ENCODE results near the gene SRCAP.

SRCAP gene

DNA sequence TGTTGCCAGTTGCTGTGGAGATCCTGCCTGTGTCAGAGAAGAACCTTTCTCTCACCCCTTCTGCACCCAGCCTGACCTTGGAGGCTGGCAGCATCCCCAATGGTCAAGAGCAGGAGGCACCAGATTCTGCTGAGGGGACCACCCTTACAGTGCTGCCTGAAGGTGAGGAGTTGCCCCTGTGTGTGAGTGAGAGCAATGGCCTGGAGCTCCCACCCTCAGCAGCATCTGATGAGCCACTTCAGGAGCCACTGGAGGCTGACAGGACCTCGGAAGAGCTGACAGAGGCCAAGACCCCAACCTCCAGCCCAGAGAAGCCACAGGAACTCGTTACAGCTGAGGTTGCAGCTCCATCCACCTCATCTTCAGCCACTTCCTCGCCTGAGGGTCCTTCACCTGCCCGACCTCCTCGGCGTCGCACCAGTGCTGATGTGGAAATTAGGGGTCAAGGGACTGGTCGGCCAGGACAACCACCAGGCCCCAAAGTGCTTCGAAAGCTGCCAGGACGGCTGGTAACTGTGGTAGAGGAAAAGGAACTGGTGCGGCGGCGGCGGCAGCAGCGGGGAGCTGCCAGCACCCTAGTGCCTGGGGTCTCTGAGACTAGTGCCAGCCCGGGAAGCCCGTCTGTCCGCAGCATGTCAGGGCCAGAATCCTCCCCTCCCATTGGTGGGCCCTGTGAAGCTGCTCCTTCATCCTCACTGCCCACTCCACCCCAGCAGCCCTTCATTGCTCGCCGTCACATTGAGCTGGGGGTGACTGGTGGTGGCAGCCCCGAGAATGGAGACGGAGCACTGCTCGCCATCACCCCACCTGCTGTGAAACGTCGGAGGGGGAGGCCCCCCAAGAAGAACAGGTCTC is 39.0 kb downstream of the SRCAP start:
- DNase-seq, result no peak

GRCh38 chr16:30738984-30739951 is 40.3 kb downstream of the SRCAP start:
- no peak for DNase-seq

DNA sequence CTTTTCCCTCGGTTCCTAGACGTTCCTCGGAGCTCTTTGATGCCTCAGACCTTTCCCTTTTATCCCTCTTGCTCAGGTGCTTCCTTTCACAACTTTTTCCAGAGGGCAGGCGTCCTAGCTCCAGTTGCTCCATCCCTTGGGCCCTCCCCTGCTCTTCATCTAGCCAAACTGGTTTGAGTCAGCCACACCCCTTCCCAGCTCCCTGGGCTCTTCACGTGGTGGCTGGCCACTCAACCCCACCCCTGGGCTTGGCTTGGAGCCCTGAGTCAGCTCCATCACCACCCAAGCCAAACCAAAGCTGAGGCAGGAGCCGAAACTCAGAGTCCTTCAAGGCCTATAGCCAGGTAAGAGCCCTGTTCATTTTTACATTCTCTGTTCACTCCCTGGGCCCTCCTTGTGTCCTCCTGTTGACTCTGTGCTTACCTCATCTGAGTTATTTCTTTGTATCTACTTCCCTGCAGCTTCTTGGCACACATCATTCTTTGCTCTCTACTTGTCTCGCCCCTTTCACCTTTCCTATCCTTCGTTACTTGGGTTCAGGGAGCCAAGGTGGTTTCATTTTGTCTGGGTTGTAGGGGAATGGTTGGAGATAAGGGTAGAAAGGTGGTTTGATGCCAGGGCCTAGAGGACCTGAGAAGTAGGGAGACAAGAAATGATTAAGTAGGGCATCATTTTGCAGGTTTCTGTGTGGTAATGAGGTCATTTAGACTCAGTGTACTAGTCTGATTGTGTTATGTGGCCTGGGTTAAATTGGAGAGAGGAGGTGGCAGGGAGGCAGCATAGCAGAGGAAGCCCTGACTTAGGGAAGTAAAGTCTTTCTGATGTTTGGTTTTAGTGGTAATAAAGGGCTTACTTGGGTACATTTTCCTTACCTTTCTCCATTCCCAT is 41.6 kb downstream of the SRCAP start:
- no peak for DNase-seq

GRCh38 chr16:30741461-30741914 is 42.5 kb downstream of the SRCAP start:
- no peak for DNase-seq

- no peak for DNase-seq
Observed at GRCh38 chr16:30743716-30744115, 44.7 kb downstream of the SRCAP start.

DNA sequence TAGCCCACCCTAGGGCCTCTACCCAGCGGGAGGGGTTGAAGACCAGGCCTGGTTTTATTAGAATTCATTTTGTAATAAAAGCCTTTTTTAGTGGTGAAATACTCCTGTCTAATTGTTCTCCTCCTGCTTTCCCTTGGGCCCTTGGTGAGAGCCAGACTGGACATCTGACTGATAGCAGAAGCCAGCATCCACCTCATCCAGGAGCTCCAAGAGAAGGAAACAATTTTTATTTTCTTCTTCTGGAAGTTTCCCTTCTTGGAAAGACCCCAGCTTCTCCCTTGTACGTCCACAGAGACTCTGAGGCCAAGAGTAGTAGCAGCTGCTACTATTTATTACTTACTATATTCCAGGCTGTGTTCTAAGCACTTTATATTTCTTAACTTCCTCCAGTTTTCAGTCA is 45.2 kb downstream of the SRCAP start:
- DNase-seq, result no peak

DNA sequence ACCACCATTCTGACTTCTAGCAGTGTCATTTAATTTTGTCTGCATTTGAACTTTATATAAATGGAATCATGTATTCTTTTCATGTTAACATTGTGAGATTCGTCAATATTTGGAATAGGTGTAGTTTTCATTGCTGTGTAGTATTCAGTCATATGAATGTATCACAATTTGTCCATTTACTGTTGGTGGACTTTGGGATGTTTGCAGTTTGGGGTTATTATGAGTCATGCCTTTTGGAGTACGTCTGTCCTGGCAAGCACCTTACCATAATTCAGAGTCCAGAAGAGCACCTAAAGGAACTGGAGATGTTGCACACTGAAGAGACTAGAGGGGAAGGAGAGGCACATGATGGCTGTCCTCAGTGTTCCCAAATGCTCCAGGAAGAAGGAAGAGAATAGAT is 46.1 kb downstream of the SRCAP start:
- DNase-seq, result no peak

- no peak for DNase-seq
Observed at GRCh38 chr16:30746638-30747175, 47.7 kb downstream of the SRCAP start.

DNA sequence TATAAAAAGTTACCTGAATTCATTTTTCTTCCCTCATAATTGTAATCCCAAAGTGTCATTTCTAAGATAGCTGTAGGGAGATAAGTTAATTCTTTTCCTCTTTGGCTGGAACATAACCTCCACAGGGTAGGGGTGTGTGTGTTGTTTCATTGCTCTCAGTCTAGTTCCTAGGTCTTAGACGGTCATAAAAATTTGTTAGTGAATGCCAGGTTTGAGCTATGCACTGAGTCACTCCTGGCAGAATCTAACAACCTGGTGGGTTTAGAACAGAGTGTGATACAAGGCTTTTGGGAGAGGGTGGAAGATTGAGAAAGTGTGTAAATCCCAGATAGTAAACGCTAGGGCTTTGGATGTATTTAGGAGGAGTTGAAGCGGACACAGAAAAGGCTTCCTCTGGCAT is 48.4 kb downstream of the SRCAP start:
- DNase-seq, result no peak

DNA sequence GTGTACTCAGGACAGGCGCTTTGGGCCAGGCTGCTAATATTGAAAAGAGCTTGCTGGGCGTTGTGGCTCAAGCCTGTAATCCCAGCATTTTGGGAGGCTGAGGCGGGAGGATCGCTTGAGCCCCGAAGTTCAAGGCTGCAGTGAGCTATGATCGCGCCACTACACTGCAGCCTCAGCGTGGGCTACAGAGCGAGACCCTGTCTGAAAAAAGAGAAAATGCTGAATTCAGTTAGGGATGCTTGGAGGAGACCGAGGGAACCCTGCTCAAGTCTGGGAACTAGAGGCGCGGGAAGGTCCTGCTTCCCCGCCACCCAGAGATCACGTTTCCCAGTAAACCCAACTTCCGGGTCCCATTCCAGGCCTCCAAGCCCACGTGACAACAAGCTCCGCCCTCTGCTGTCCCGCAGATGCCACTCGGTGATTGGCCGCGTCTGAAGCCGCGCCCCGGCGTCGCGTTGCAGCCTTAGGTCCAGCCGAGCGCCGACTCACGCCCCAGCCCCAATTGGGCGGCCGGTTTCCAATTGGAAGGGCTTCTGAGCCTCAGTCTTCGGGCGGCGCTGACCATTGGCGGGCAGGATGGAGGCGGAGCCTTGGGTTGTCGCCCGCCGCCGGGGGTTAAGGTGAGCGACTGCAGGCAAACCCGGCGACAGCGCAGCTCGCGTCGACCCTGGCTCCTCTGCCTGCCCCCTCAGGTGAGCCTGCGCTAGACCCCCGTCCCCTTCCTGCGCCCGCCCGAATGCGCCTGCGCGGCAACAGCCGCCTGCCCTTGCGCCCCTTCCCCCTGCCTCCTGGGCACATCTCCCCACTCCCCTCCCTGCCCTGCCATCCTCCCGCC is 49.0 kb downstream of the SRCAP start, which contains the start of gene PHKG2:
Gene PHKG2, plus strand, starts transcription at position 627 of the 835 bp plus-strand sequence. CDS start 396 bp downstream, outside the sequence.
- DNase-seq, result peak; percentile 82 to 89

DNA sequence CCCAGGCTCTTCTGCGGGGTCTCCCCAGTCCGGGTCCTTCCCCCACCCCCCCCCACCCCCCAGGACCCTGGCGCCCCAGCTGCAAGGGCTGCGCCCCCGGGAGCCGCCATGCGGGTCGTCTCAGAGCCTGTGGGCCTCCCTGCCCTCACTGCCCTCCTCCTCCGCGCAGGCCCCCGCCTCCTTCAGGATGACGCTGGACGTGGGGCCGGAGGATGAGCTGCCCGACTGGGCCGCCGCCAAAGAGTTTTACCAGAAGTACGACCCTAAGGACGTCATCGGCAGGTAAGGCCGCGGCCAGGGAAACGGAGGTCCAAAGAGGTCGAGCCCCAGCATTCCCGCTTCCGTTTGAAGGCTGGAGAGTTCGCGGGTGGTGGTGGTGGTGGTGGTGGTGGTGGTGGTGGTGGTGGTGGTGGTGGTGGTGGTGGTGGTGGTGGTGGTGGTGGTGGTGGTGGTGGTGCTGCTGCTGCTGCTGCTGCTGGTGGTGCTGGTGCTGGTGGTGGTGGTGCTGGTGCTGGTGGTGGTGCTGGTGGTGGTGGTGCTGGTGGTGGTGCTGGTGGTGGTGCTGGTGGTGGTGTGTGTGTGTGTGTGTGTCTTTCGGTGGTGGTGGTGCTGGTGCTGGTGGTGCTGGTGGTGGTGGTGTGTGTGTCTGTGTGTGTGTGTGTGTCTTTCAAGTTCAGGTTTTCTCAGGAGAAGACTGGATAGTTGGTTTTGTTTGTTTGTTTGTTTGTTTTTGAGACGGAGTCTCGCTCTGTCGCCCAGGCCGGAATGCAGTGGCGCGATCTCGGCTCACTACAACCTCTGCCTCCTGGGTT is 49.9 kb downstream of the SRCAP start:
- DNase-seq, result no peak

DNA sequence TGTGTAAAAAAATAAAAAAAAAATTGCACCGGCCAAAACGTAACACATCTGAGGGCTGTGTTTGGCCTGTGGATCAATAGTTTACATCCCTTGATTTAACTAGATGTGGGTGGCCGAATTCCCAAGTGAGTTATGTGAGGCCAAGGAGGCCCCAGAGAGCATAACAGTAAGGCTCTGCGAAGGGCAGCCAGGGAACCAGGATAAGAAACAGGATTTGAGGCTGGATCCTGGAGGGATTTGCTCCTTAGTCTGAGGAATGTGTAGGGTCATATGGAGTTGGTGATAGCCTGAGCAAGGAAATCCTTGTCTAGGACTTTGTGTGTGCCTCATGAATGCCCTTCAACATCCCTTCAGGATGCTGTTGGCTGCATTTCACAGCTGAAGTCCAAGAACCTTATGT is 51.2 kb downstream of the SRCAP start:
- DNase-seq, result no peak

DNA sequence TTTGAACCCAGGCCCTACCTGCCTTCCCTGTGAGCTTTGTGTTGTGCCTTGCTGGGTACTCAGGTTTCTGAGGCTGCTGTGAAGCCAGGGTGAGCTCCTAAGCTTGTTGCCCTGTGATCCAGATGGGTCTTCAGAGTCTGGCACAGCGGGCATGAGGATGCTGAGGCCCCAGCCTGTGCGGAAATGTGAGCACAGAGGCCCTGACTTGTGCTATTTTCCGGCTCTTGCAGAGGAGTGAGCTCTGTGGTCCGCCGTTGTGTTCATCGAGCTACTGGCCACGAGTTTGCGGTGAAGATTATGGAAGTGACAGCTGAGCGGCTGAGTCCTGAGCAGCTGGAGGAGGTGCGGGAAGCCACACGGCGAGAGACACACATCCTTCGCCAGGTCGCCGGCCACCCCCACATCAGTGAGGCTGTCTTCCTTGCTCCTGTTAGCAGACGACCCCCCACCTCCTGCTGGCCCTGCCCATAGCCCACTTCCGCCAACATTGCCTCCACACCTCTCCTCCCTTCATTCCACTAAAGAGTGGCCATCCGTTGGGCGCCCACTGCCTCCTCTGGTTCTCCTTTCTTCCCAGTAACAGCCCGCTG is 52.0 kb downstream of the SRCAP start:
- DNase-seq, result no peak

- DNase-seq, result no peak
Observed at GRCh38 chr16:30753596-30753995, 54.6 kb downstream of the SRCAP start.

DNA sequence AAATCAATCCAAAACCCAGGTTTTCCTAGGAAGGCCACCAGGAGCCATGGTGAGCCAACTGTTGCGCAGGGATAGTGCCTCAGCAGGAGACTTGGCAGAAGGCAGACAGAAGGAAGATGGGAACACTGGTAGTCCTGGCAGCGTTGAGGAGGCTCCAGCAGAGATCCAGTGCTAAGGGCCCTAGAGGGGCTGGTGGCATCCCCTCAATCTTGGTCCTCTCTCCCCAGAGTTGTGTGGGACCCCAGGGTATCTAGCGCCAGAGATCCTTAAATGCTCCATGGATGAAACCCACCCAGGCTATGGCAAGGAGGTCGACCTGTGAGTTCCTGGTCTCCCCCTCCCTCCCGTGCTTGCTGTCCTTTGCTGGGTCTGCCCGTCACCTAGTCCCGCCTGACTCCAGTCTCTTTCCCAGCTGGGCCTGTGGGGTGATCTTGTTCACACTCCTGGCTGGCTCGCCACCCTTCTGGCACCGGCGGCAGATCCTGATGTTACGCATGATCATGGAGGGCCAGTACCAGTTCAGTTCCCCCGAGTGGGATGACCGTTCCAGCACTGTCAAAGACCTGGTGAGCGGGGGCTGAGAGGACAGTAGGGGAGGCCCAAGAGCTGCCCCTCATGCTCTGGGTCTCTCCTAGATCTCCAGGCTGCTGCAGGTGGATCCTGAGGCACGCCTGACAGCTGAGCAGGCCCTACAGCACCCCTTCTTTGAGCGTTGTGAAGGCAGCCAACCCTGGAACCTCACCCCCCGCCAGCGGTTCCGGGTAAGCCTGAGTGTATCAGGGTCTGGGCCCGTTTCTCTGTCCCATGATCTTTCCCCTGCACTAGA is 57.2 kb downstream of the SRCAP start:
- no peak for DNase-seq

DNA sequence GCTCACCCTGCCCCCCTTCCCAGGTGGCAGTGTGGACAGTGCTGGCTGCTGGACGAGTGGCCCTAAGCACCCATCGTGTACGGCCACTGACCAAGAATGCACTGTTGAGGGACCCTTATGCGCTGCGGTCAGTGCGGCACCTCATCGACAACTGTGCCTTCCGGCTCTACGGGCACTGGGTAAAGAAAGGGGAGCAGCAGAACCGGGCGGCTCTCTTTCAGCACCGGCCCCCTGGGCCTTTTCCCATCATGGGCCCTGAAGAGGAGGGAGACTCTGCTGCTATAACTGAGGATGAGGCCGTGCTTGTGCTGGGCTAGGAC is 57.8 kb downstream of the SRCAP start:
- DNase-seq, result no peak

- no peak for DNase-seq
Observed at GRCh38 chr16:30757316-30757715, 58.3 kb downstream of the SRCAP start.

GRCh38 chr16:30758988-30759491 is 60.1 kb downstream of the SRCAP start:
- peak; percentile 70 to 82 for DNase-seq

- no peak for DNase-seq
Observed at GRCh38 chr16:30760001-30760559, 61.1 kb downstream of the SRCAP start.
